Muscle layer of duodenum (tissue), 2 donors: Measurements from ENCODE around the gene ZC3H13.

Source experiments
- H3K27ac ChIP-seq: one replicate; pipeline ENCODE4 v1.7.0; 2013; ENCODE audit warnings: mild to moderate bottlenecking, low read length
- H3K27me3 ChIP-seq: one replicate; pipeline ENCODE4 v1.7.0; 2013; ENCODE audit warnings: low read depth, mild to moderate bottlenecking, control low read depth, low read length
- H3K36me3 ChIP-seq, 2 donors: one replicate each; pipeline ENCODE4 v1.7.0; 2013; ENCODE audit warnings: low read length in 2 of 2, control low read depth in 1 of 2, mild to moderate bottlenecking in 1 of 2; ENCODE audit not compliant: insufficient read depth in 2 of 2, control insufficient read depth in 1 of 2
- H3K4me1 ChIP-seq, 2 donors: one replicate each; pipeline ENCODE4 v1.7.0; 2013; ENCODE audit warnings: low read length in 2 of 2, mild to moderate bottlenecking in 2 of 2, control low read depth in 1 of 2, moderate library complexity in 1 of 2; ENCODE audit not compliant: insufficient read depth in 2 of 2, control insufficient read depth in 1 of 2
- H3K4me3 ChIP-seq, 2 donors: one replicate each; pipeline ENCODE4 v1.7.0; 2013; ENCODE audit warnings: low read length in 2 of 2, low read depth in 1 of 2, mild to moderate bottlenecking in 1 of 2
- H3K9me3 ChIP-seq, 2 donors: one replicate each; pipeline ENCODE4 v1.7.0; 2013; ENCODE audit warnings: low read length in 2 of 2, control low read depth in 1 of 2, mild to moderate bottlenecking in 1 of 2; ENCODE audit not compliant: control insufficient read depth in 1 of 2
- donor health status: healthy.

The ZC3H13 gene

DNA sequence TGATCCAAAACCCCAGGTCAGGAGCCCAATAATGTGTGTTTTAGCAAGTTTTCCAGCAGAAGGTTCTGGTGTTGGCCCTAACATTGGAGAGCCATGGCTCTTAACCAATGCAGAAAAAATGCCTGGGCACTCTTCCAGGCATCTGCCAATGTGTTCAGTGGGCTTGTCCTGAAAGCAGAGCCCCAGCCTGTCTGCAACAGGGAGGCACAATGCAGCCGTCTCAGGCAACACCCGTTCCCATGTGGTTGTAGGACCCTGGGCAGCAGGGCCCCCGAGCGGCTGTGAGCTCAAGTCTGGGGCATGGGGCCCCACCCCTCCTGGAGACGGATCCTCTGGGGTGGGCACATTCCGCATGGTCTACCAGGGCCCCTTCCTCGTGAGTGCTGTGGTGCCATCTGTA, 142.9 kb downstream of the ZC3H13 start:
- H3K9me3 ChIP-seq, result peaks cover 0 to 4% of the 10 kb centered on the region in 2 donors
- H3K27me3 ChIP-seq, result no peaks in the 10 kb centered on the region
- H3K4me3 ChIP-seq, result no peak overlapping the region
- H3K4me1 ChIP-seq, result no peaks in the 10 kb centered on the region
- H3K36me3 ChIP-seq, result no peaks in the 10 kb centered on the region
- H3K27ac ChIP-seq, result no peak overlapping the region

DNA sequence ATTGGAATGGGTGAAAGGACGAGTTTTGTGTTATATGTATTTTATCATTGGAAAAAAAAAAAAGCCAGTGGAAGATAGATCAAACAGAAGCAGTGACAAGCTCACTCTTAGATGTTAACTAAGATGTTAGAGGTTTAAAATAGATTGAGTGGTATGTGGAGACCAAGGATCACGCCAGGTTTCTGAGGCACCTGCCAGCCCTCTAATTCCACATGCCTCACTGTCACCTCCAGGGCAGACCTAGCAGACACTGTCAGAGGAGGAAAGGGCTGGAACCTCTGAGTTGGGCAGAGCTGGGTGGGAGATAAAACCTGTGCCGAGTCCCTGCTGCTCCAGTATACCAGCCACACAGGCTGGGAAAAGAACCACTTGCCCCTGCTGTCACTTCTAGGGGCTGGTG, 143.5 kb downstream of the ZC3H13 start:
- Histone ChIP-seq H3K9me3 (peaks cover 0 to 4% of the 10 kb centered on the region in 2 donors), H3K4me3 (no peak overlapping the region), H3K36me3 (no peaks in the 10 kb centered on the region), H3K27ac (no peak overlapping the region), H3K27me3 (no peaks in the 10 kb centered on the region), H3K4me1 (no peaks in the 10 kb centered on the region)

DNA sequence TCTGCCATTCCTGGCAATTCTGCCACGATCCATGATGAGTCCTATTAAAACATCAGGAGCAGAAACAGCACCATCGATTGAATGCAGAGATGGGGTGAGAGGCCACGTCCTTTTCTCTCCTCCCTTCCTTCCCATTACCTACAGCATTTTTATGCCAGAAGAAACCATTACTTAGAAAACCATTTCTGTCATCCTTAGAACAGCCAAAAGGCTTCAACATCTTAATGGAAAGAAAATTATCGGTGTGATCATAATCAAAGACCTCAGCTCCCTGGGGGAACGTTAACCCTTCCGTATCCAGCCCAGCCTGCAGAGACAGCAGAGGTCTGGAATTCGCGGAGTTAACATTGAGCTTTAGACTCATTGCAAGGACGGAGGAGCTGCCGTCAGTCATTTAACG, 145.0 kb downstream of the ZC3H13 start:
- Histone ChIP-seq H3K27ac (no peak overlapping the region), H3K4me3 (no peak overlapping the region), H3K36me3 (no peaks in the 10 kb centered on the region)

More for the DNA sequence above, 145.0 kb downstream of the ZC3H13 start:
- Histone ChIP-seq H3K27me3 (no peaks in the 10 kb centered on the region), H3K4me1 (no peaks in the 10 kb centered on the region), H3K9me3 (peaks cover 0 to 4% of the 10 kb centered on the region in 2 donors)
